KG1 (cell line): ENCODE results near the gene MAGIX.
"Not testable (repeated sequence)": the region's sequence is repeated elsewhere in the genome, so short reads cannot be mapped to it uniquely, and the experiment has no call there.

Source experiments
- DNase-seq: peaks from one replicate; lab custom pipeline; 2025; lab: John Stamatoyannopoulos, UW

MAGIX gene

DNA sequence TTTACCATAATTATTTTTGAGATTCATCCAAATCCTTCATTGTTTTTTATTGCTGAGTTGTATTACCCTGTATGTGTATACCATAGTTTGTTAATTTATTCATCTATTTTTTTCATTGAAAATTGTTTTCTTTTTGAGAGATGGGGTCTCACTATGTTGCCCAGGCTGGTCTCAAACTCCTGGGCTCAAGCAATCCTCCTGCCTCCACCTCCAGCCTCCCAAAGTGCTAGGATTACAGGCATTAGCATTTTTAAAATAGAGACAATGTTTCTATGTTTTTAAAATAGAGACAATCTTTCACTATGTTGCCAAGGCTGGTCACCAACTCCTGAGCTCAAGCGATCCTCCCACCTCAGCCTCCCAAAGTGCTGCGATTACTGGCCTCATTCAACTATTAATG is 1.6 kb upstream of the MAGIX start:
- DNase-seq: no peak

DNA sequence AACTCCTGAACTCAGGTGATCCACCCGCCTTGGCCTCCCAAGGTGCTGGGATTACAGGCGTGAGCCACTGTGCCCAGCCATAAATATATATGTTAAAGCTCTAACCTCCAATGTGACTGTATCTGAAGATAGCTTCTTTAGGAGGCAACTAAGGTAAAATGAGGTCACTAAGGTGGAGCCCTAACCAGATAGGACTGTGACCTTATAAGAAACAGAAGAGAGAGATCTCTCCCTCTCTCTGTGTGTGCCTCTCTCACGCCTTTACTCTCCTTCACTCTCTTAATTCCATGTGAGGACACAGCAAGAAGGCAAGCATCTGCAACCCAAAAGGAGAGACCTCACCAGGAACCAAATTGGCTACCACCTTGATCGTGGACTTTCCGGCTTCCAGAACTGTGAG is 926 bp upstream of the MAGIX start:
- no peak for DNase-seq

DNA sequence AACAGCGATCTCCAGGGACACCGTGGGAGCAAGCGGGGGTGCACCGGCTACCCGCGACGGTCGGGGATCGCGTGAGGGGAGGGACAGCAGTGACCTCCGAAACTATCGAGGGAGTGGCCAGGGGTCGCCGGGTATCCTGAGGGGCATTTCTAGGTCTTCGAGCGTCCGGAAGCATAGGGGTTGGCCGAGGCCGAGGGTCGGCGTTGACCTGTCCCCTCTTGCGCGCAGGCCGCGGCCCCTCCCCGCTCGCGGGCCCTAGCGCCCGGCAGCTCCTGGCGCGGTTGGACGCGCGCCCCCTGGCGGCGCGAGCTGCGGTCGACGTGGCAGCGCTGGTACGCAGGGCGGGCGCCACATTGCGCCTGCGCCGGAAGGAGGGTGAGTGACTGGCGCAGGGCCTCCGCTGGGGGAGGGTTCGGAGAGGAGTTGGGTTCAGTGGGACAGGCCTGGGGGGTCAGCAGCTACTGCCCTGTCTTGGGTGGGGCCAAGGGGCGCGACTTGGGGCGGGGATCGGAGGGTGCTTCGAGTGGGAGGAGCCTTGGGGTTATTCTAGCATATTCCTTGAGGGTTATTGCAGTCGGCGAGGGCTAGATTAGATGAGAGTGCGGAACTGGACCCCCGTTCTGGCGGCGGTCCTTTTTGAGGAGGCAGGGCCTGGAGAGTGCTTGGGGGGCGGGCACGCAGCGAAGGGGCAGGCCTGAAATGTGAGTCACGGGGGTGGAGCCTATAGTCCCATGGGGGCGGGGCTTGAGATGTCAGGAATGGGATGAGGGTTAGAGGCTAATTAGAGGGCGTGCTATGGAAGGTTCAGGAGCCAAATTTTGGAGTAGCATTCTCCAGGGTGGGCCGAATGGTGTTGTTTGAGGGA is 1.2 kb downstream of the MAGIX start:
- peak; percentile 46 for DNase-seq

DNA sequence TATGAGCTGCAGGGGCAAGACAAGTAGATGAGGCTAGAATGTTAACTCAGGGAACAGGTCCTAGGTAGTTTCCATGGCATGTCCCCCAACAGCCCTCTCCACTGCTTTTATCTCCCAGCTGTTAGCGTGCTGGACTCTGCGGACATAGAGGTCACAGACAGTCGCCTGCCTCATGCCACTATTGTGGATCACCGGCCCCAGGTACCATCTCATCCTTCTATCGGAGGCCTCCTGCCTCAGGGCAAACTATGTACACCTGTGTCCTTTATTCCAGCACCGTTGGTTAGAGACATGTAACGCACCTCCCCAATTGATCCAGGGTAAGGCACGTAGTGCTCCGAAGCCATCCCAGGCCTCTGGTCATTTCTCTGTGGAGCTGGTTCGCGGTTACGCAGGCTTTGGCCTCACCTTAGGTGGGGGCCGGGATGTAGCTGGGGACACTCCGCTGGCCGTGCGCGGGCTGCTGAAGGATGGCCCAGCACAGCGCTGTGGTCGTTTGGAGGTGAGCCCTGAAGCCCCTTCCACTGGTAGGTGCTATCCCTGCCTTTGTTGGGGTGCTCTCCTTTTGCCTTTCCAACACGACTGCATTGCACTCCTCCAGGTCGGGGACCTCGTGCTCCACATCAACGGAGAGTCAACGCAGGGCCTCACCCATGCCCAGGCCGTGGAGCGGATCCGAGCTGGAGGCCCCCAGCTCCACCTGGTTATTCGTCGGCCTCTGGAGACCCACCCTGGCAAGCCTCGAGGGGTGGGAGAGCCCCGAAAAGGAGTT is 2.2 kb downstream of the MAGIX start:
- no peak for DNase-seq

DNA sequence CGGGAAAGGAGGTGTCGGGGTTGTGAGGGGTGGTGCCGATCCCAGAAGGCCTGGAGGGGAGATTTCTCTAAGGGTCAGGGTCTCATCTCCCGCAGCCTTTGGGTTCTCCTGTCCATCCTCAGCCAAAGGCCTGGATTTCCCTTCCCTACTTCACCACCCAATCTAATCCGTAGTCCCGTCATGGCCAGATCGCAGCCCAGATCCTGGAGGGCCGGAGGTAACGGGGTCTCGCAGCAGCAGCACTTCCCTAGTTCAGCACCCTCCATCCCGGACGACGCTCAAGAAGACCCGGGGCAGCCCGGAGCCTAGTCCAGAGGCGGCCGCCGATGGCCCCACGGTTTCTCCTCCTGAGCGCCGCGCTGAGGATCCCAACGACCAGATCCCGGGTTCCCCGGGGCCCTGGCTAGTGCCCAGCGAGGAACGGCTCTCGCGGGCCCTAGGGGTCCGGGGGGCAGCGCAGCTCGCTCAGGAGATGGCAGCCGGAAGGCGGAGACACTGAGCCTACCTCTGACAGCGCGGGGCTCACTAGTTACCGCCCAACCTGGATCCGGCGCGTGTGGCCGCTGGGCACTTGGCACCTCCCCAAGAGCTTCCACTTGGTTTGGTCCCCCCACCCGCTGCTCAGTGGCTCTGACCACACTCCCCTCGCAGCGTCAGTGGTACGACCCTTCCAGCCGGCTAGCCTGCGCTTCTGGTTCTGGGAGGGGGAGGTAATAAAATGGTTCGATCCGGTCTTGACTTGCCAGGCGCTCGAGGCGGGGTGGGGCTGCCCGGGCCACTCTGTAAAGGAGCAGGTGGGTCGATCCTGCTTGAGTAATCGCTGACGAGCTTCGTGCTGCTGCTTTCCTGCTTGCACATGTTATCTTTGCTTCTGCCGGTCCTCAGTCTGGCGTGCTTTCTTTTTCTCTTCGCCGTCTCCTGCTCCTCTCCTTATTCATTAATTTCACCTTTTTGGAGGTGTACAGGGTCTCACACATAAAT is 3.6 kb downstream of the MAGIX start:
- DNase-seq: peak; percentile 50

DNA sequence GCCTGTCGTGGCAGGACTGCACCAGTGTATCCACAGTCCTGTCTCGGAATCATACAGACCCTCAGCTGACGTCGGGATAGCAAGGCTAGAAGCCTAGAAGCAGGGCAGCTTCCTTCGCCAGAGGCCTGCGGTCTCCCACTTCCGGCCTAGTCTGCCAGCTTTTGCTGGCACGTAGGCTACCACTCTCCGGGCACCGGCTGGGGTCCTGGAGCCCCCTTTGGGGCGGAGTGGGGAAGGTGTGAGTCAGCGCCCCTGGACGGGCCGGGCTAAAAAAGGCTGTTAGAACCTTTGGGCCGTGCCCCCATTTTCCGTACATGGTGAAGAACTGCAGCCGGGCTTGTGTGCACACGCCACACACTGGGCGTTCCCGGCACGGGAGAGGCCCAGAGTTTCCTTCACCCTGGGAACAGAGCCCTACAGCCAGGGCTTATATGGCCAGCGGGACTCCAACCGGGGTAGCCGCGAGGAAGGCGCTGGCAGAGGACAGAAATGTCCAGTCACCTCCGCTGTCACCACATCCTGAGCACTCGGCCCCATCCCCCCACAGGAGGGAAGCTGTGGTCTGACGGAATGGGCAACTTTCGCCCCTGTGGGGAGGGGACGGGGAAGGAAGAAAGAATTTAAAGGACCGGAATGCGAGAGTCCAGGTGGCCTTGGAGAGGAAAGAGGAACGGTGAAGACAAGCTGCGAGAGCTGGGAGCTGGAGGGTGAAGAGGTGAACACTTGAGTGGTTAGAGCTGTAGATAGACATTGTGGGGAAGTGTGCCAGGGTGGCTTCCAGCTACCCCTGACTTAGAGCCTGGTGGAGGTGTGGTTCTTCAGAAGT is 4.6 kb downstream of the MAGIX start:
- DNase-seq: peak; percentile 81

DNA sequence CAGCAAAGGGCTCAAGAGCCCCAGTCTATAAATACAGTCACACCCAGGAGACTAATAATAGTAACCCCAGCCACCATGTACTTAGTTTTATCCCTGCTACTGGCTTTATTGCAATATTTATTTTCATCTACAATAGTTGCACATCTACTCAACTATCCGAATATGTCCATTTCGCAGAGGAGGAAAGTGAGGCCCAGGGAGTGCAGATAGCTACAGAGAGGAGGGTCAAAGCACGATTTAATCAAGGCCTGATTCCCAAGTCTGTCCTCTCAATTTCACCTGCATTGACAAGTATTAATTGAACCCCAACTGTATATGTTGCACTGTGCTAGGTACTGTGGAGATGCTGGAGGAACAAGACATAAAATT is 5.2 kb downstream of the MAGIX start:
- no peak for DNase-seq

DNA sequence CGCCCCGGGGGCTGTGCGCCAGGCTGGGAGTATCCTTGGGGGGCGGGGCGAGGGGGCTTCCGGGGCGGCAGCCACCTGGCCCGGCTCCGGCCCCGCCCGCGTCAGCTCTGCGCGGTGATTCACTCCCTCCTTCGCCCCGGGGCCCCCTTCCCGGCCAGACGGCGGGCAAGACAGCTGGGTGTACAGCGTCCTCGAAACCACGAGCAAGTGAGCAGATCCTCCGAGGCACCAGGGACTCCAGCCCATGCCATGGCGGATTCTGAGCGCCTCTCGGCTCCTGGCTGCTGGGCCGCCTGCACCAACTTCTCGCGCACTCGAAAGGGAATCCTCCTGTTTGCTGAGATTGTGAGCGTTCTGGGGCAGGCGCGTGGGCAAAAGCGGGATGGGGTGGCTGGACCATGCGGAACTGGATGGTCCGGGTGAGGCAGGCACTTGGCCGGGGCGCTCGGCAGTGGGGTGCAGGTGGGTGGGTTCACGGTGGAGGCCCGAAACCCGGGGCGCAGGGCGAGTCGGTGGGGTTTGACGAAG is 9.3 kb downstream of the MAGIX start, which contains the start of gene PLP2:
TSS of gene PLP2 (plus strand) at position 147 of the 528 bp plus-strand sequence. CDS start at position 250, 103 bp downstream.
- peak; percentile 1 for DNase-seq

DNA sequence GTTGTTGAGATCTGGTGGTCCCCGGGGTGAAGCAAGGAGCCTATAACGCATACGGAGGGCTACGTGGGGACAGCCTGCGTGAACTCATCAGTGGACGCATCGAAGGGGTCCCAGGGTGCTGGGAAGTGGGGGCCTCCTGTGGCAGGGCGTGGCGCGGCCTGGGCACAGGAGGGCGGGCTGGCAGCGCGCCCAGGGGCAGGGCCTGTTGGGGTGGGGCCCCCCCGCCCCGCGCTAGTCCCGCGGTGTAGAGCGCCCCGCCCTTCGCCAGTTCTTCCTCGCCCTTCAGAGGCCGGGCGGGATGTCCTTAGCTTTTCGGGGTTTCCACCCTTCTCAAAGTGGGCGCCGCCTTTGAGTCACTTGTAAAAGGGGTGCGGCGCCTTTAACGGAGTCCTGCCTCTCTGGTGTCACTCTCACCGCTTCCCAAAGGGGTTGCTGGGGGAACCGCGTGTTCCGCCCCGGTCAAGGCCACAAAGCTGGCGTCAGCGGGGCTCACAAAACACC is 9.8 kb downstream of the MAGIX start:
- peak; percentile 48 for DNase-seq

DNA sequence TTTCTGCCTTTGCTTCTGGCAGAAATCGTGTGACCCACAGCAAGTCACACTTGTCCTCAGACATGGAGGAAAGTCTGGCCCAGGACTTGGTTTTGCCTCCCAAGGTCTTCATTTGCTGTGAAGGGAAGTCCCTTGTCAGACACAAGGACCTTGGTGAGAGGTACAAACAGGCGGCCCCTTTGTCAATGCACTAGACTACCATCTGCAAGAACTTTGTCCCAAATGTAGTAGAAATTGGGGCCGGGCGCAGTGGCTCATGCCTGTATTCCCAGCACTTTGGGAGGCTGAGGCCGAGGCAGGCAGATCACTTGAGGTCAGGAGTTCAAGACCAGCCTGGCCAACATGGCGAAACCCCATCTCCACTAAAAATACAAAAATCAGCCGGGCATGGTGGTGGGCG is 11.0 kb downstream of the MAGIX start:
- not testable (repeated sequence) for DNase-seq

DNA sequence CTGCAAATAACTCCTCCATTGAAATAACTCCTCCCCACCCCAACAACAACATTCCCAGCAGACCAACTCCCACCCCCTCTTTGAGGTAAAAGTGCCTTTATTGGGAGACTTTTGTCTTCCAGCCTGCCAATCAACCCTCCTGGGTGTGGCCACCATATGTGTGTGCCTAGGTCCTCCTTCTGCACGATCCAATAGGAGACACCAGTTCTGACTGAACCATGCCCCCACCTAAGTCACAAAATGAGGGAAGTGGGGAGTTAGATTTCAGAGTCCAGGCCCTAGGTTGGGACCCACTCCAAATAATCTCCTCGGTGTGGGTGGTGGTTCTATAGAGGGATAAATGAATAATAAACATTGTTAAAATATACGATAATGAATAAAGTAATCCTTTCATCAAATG is 12.2 kb downstream of the MAGIX start:
- DNase-seq: no peak

DNA sequence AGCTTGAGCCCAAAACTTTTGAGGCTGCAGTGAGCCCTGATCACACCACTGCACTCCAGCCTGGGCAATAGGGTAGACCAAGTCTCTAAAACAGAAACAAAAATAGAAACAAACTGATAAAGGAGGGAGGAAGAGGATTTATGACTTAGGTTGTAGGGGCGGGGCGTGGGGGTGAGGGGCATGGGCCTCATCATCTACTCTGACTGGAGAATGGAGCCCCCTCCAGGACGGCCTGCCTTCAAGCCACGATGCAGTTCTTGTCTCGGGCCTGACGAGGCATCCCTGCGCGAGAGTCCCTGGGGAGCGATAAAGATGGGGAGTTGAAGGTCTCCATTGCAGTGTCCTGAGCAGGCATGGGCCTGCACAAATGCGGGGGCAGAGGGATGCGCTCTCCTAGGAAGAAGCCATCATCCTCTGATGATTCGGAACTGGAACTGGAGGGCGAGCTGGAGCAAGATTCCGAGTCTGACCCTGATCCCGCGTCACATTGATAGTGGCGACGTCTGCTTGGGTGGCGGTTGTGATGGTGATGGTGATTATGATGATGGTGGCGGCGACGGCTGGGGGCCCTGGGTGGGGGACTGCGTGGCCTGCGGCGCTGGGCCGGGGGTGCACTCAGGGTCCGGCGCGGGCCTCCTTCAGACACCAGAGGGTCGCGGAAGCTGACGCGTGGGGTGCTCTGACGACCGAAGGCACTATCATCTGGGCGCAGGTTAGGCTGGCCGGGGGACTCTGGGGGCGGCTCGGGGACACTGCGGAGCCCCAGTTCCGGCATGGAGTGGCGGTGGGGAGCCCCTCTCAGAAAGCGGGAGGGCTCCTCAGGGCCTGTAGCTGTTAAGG is 13.1 kb downstream of the MAGIX start:
- no peak for DNase-seq

DNA sequence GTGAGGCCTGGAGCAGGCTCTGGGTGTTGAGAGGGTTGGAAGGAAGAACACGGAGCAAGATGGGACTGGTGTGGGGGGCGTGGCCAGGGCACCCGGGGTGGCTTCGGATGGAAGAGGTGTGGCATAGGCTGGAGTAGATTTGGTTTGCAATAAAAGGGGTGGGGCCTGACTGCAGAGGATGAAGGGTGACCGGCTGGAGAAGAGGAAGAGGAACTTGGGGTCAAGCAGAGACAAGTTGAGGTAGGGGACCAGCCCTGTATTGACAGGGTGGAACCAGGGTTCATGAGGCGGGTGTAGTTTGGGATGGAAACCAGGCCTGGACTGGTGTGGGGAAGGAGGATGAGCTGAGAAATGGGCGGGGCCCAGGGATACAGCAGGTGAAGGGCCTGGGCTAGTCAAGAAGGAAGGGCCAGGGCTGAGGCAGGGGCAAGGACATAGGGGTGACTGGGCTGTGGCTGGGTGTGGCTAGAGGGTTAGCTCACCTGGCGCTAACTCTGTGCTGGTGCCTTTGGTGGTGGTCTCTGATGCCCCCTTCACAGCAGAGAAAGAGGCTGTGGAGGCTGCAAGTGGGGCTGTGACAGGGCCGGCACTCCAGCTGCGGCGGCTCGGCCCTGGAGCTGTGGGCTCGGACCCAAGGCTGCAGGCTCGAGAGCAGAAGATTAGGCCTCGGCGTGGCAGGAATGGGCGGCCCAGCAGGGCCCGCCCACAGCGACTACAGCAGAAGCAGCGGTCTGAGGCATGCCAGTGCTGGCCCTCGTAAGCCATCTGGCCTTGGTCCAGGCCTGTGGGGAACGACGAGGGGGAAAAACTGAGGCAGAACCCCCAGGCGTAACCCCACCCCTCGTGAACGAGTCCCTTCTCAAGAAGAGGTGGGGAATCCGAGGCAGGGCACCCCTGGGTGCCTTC is 14.1 kb downstream of the MAGIX start:
- no peak for DNase-seq

DNA sequence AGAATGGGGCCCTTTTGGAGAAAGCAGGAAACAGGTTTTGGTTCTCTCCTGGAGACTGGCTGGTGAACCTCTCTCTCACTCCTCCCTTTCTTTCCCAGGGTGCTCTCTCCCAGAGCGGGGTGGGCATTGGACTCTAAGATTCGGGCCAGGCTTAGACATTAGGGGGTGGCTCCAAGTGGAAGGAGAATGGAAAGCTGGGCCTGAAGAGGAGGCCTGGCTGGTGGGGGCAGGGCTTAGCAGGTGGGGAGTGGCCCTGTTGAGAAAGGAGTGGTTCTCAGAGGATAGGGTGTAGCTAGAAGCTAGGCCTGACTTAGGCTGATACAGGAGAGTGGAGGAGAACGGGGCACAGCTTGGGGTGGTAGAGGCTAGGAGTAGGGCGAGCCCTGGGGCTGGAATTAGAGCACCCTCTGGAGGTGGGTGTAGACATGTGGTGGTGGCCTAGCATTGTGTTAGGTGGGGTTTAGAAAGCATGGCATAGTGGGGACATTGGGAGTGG is 14.8 kb downstream of the MAGIX start:
- no peak for DNase-seq

DNA sequence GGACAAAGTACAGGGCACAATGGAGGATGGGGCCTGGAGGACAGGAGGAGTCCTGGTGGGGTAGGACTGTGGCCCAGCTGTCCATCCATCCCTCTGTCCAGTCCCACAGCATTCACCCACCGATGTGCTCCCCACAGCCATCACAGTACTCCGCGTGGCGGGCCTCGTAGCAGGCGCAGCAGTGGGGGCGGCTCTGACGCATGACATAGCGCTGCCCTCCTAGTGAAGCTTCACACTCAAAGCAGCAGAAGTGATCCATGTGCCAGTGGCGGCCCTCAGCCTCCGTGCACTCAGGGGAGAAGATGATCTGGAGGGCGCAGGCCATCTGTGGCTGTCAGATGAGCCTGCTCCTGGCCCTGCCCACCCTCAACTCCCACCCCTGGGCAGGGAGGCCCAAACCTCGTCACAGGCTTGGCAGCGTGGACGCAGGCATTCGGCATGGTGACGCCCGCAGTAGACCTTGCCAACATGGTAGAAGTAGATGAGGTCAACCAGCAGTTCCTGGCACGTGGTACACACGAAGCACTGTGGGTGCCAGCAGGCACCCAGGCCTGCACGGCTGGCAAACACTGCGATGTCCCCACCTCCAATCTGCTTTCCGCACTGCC is 15.4 kb downstream of the MAGIX start:
- DNase-seq: no peak

DNA sequence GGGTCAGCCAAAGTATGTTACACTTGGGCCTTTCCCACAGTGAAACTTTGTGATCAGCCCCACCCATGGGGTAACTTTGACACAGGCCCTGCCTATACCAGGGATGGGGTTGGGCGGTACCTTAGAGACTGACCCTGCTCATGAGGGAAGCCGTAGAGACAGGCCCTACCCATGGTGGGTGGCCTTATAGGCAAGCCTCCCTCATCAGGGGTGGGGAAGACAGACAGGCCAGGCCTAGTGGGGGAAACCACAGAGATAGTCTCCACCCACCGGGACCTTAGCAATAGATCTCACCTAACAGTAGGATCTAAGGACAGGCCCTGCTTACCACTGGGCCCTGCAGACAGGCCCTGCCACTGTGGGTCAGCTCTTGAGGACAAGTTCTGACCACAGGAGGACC is 16.0 kb downstream of the MAGIX start:
- no peak for DNase-seq

DNA sequence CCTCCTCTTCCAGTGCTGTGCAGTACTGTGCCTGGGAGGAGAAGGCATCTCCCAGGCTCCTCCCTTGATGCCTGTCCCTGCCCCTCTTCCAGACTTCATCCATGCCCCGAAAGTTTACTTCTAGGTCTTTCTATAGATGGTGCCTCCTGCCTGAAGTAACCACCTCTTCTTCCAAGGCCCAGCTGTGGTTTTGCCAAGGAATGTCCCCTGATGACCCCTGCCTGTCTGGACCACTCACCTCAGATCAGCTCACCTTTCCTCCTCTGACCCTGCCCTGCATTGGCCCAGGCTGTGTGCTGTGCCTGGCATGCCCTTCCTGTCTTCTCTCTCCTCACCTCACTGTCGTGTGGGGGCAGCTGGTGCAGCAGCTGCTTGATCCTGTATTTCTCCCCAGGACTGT is 16.8 kb downstream of the MAGIX start:
- no peak for DNase-seq

DNA sequence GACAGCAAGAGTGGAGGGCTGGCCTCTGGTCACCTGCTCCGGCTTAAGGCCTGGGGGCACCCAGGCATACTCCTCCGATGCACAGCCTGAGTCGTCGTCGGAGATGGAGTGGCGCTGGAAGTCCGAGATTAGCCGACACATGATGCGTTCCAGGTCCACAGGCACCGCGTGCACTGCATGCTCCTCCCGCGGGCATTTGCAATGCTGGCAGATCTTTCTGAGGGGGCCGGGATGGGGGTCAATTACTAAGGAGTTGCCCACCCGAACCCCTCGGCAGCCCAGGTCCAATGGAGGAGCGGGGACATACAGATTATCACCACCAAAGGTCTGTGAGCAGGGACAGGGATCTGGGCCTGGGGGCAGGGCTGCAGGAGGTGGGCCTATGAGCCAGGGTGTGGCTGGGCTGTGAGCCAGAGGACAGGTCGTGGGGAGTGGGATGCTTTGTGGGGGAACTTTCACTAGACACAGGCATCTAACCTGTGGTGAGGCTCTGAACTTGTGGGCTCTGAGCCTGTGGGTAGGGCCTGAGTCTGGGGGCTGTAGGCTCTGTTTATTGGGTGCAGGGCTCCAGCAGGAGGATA is 21.2 kb downstream of the MAGIX start:
- no peak for DNase-seq
